ENCODE measurements around the gene FERD3L. TPM values are rescaled to one million over a fixed set of nuclear protein-coding genes. Genes with fewer than 3 reads are reported as not detected.

Gene FERD3L
- total RNA-seq, 1 donor from 2014 or later = not detected

- DNase-seq (ENCODE audit: low spot score) = no peak
- ATAC-seq = no peak
- intact Hi-C loops (cut with DNase I) = no loop called here
Measured at GRCh38 chr7:19104811-19105210, 40.4 kb downstream of the FERD3L start.

- DNase-seq (ENCODE audit: low spot score) = no peak
- intact Hi-C loops (cut with DNase I) = no loop called here
Measured at GRCh38 chr7:19102884-19103283, 42.3 kb downstream of the FERD3L start.

DNA sequence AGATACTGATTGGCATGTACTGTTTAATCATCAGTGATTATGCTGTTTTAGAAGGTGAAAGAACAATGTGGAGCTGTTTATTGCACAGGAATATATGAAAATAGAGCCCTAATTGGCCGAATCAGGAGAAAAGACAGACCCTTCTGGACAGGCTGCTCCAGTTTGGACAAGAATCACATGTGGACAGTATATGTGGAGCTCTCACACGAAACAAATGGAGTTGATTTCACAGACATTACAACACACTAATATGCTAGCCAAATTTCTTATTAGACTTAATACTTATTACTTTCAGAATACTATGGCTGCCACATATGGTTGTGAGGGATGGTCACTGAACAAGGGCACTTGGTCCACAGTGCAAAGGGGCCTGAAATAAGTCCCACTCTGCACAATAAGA lies 43.3 kb downstream of the FERD3L start:
- DNase-seq (ENCODE audit: low spot score) (no peak), ATAC-seq (no peak)
- intact Hi-C loops (cut with DNase I) = no loop called here

More at GRCh38 chr7:19102884-19103283, 42.3 kb downstream of the FERD3L start:
- no peak for ATAC-seq

- ATAC-seq (no peak), DNase-seq (ENCODE audit: low spot score) (no peak)
- intact Hi-C loops (cut with DNase I) = no loop called here
Measured at GRCh38 chr7:19101472-19101871, 43.7 kb downstream of the FERD3L start.

DNA sequence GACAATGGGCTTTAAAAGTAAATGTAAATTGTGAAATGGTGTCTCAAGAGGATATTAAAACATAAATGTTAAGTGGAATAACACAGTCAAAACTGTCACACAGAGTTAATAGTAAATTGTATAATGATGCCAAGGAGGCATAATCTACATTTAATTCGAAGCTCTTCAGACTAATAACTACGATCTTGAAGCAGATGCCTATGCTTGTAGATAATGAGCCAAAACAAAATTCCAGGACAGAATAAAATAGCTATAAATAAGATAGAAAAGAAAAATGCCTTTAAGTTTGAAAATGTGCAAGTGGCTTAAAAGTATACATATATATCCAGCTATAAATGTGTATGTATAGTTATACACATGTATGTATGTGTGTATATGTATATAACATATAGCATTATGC lies 45.3 kb downstream of the FERD3L start:
- intact Hi-C loops (cut with DNase I) = no loop called here
- DNase-seq (ENCODE audit: low spot score) (no peak), ATAC-seq (no peak)

GRCh38 chr7:19099194-19099593 lies 46.0 kb downstream of the FERD3L start:
- no peak for DNase-seq (ENCODE audit: low spot score)
- intact Hi-C loops (cut with DNase I) = no loop called here
- no peak for ATAC-seq

DNA sequence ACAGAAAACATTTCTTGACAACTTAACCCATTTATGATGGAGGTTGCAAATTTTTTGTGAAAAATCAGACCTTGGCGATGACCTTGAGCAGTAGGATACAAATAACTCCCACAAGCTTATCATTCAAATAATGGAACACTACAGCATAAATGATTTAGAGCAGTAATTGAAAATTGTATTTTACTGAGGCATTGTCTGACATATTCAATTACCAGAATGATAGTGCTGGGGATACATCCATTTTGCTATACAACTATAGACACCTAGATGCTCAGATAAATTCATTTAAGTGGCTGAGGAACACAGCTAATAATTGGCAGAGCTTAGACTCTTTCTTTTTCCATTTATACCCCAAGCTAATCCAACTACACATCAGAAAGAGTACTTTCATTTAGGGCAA lies 46.7 kb downstream of the FERD3L start:
- intact Hi-C loops (cut with DNase I) = no loop called here
- no peak for DNase-seq (ENCODE audit: low spot score)

GRCh38 chr7:19097165-19098055 lies 47.8 kb downstream of the FERD3L start:
- no peak for ATAC-seq
- intact Hi-C loops (cut with DNase I) = no loop called here
- DNase-seq (ENCODE audit: low spot score) = no peak

More for the DNA sequence above, 46.7 kb downstream of the FERD3L start:
- no peak for ATAC-seq

DNA sequence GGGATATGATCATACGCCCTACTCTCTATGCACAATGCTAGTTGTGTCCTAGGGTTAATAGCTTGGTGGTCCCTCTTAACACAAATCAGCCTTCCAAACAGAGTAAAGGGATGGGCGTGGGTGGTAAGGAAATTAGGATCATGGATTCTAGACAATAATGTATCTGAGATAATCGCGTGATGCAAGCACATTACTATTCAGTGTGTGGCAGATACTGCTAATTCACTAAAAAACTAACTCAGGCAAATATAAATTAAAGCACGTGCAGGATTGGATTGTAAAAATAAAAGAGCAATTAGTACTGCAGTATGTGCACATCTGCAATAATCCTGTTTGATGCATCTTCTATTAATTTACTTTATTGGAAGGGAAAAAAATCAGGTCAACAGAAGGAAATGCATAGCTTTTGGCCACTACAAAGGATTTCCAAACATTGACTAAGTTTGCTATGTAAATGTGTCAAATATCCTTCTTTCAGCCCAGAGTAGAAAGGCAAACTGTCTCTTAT lies 49.8 kb downstream of the FERD3L start:
- intact Hi-C loops (cut with DNase I) = no loop called here
- DNase-seq (ENCODE audit: low spot score) = no peak
- ATAC-seq = no peak

Other genes starting within 250 kb of the FERD3L start
- gene TWIST1, start 27.8 kb downstream of the FERD3L start, total RNA-seq = 14.7 TPM

Data from sciatic nerve (tissue), 2 donors.